Activated naive CD8-positive, alpha-beta T cell treated with anti-CD3 and anti-CD28 coated beads, Interleukin-2, amount 10 ng/mL, durations not matched to agents 7 days and 5 days (primary cell): ENCODE results near the gene TMEM140. TPM values are rescaled to one million over a fixed set of nuclear protein-coding genes. Genes with fewer than 3 reads are reported as not detected.

ENCODE experiments used
- ATAC-seq: fragments of 150-1000 bp; cut with Tn5 transposase; one replicate; pipeline ENCODE4 v1.10.0; 2021; ENCODE audit warnings: low read depth, moderate library complexity
- POLR2A ChIA-PET: fragments of 350-600 bp; sonication (Branson Sonifier 250); formaldehyde crosslinking; loops from one replicate; lab custom pipeline; 2021; ENCODE audit warnings: antibody characterized with exemption; lab: Charles Lee
- DNase-seq: peaks from one replicate; pipeline ENCODE4 v3.0.0; 2021
- H3K27ac Mint-ChIP-seq: one replicate; pipeline ENCODE4 v1.8.0; 2022; ENCODE audit warnings: mild to moderate bottlenecking, mixed read lengths
- H3K27me3 Mint-ChIP-seq: one replicate; pipeline ENCODE4 v1.8.0; 2022; ENCODE audit warnings: mild to moderate bottlenecking, moderate library complexity, mixed read lengths
- H3K36me3 Mint-ChIP-seq: one replicate; pipeline ENCODE4 v1.8.0; 2021; ENCODE audit warnings: mild to moderate bottlenecking, mixed read lengths
- H3K4me1 Mint-ChIP-seq: one replicate; pipeline ENCODE4 v1.8.0; 2021; ENCODE audit warnings: mixed read lengths
- H3K4me3 Mint-ChIP-seq: one replicate; pipeline ENCODE4 v1.8.0; 2022; ENCODE audit warnings: mild to moderate bottlenecking, moderate library complexity, mixed read lengths
- H3K9me3 Mint-ChIP-seq: one replicate; pipeline ENCODE4 v1.8.0; 2021; ENCODE audit warnings: mixed read lengths
- total RNA-seq, 2 experiments: library from RNA; stranded (reverse); gene quantifications; one replicate each; pipeline ENCODE4 v1.2.3, GENCODE V29; 2021

TMEM140 gene
- total RNA-seq, 2 experiments from 2014 or later, result 29.8 to 31.0 TPM

DNA sequence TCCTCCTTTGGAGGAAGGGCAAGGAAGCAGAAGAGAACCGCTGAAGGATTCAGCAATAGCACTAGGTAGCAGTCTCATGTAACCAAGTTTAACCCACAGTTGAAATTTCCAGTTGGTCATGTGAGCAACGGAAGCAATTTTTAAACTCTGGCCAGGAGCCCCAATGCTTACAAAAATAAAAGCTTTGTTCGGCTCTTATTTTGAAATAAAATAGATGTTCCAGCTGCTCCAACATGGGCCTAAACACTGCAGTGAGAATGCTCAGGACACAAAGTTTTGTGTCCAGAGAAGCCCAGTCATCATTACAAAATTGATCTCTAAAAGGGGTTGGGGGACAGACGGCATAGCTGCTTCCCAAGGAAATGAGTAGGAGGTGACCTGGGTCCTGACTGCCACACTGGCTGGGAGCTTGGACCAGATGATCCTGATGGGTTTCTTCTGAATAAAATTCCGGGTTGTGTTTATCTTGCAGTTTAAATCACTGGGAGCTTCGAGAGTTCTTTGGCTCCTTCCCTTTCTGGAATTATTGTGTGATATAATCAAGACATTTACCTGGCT, 452 bp upstream of the TMEM140 start:
- ATAC-seq (peak; percentile 37), DNase-seq (no peak)
- peak overlapping the region; percentile 97 for H3K27ac Mint-ChIP-seq
- H3K4me1 Mint-ChIP-seq, result peaks cover 38% of the 10 kb centered on the region
- POLR2A ChIA-PET, result interaction anchor here (1.3 to 3.8 kb wide), 11 partner anchors 10 to 501 kb away, joined by 3 to 49 read pairs (median 13); partner anchors contain the start of genes AGBL3, BPGM, CYREN and WDR91
- no peaks in the 10 kb centered on the region for H3K27me3 Mint-ChIP-seq
- peak overlapping the region; percentile 88 for H3K4me3 Mint-ChIP-seq
- H3K36me3 Mint-ChIP-seq, result peaks cover 15% of the 10 kb centered on the region
- H3K9me3 Mint-ChIP-seq, result no peaks in the 10 kb centered on the region

DNA sequence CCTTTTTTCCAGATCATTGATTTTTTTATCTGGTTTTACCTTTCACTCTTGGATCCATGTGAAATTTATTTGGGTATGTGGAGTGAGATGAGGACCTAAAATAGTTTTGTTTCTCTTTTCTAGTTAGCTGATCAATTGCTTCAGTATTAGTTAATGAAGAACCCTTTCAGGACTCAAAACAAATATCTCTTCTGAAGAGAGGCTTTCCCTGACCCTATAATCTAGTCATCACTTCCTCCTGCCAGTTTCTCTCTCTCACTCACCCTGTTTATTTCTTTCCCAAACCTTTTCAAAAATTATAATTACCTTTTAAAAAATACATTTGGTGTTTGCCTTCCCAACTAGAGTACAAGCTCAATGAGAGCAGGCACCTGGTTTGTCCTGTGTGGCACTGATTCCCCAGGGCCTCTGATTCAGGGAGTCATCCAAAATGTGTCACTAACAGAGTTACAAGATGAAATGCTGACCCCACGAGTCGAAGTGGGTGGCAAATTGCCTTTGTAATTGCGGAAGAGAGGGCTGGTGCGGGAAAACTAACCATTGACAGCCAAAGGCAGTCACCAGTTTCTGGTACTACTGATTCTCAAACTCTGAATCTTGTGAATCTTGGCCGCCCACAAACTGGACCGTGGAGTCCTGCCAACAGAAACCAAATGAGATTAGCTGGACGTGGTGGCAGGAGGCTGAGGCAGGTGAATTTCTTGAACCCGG, 2.4 kb downstream of the TMEM140 start:
- ATAC-seq, result no peak
- peak overlapping the region; percentile 88 for H3K4me3 Mint-ChIP-seq
- peaks cover 37% of the 10 kb centered on the region for H3K4me1 Mint-ChIP-seq
- H3K27me3 Mint-ChIP-seq, result no peaks in the 10 kb centered on the region
- POLR2A ChIA-PET, result interaction anchor here (3.0 kb wide), 1 partner anchor 504 kb away, joined by 11 read pairs; the partner anchor contains the start of gene BPGM
- DNase-seq, result no peak
- H3K36me3 Mint-ChIP-seq, result peaks cover 40% of the 10 kb centered on the region
- H3K27ac Mint-ChIP-seq, result peak overlapping the region; percentile 97
- H3K9me3 Mint-ChIP-seq, result peaks cover 14% of the 10 kb centered on the region

DNA sequence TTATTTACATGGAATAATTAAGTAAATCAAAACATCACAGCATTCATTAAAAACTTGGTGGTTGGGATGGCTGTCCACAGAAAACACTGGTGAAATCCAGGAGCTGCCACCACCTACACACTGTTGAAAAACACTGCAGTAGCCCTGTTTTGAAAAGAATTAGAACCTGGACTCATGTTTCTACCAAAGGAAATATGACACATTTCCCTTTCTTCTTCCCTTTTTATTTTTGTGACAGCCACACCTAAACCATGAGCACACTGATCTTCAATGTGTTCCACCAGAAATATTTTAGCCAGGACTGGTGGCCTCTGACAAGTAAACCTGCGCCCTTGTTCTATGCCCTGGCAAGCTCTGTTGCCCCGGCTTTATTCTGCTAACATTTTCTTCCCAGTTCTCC, 3.3 kb downstream of the TMEM140 start:
- Mint-ChIP-seq H3K36me3 (peaks cover 45% of the 10 kb centered on the region), H3K9me3 (peaks cover 16% of the 10 kb centered on the region), H3K4me1 (peaks cover 31% of the 10 kb centered on the region), H3K4me3 (peak overlapping the region; percentile 47), H3K27ac (peak overlapping the region; percentile 62), H3K27me3 (no peaks in the 10 kb centered on the region)
- POLR2A ChIA-PET, result interaction anchor here (0.9 to 1.0 kb wide), 2 partner anchors 18 to 166 kb away, joined by 3 read pairs; no protein-coding TSS in a partner anchor
- ATAC-seq (no peak), DNase-seq (no peak)

DNA sequence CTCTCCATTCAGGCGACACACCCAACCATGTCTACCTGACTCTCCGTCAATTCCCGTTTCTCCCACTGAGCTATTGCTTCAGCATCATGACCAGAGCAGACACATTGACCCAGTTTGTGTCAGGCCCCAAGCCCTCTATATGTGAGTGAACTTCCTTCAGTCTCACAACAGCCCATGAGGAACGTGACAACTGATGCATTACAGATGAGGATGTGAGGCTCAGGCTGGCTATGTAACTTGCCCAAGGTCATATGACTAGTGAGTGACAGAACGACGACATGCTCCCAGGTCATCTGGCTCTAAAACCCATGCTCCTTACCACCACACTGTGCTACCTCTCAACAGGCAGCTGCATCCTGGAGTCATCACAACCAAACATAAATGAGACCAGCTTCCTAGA, 3.7 kb downstream of the TMEM140 start:
- ATAC-seq (no peak), DNase-seq (no peak)
- peaks cover 16% of the 10 kb centered on the region for H3K9me3 Mint-ChIP-seq
- no peaks in the 10 kb centered on the region for H3K27me3 Mint-ChIP-seq
- H3K4me3 Mint-ChIP-seq, result peak overlapping the region; percentile 47
- peak overlapping the region; percentile 62 for H3K27ac Mint-ChIP-seq
- H3K36me3 Mint-ChIP-seq, result peaks cover 49% of the 10 kb centered on the region
- H3K4me1 Mint-ChIP-seq, result peaks cover 28% of the 10 kb centered on the region
- POLR2A ChIA-PET, result interaction anchor here (0.9 to 1.0 kb wide), 2 partner anchors 17 to 166 kb away, joined by 3 read pairs; no protein-coding TSS in a partner anchor

DNA sequence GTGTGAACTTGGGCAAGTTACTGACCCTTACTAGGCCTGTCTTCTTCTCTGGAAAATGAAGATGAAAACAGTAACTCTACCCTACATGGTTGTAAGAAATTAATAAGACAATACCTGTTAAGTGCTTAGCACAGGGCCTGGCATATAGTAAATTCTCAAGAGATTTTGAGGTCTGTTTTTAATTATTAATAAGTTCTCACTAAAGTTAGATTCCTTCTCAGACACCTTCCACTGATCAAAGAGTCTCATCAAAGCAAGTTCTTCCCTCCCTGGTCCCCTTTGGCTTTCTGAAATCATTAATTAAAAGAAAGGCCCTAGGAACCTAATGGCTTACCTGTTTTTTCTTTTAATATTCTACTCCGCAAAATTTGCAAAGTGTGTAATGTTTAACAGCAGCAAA, 4.6 kb downstream of the TMEM140 start:
- ATAC-seq (no peak), DNase-seq (no peak)
- peaks cover 23% of the 10 kb centered on the region for H3K4me1 Mint-ChIP-seq
- peaks cover 58% of the 10 kb centered on the region for H3K36me3 Mint-ChIP-seq
- no peaks in the 10 kb centered on the region for H3K27me3 Mint-ChIP-seq
- no peak overlapping the region for H3K27ac Mint-ChIP-seq
- H3K4me3 Mint-ChIP-seq, result no peak overlapping the region
- POLR2A ChIA-PET, result no interaction called here
- peaks cover 20% of the 10 kb centered on the region for H3K9me3 Mint-ChIP-seq

DNA sequence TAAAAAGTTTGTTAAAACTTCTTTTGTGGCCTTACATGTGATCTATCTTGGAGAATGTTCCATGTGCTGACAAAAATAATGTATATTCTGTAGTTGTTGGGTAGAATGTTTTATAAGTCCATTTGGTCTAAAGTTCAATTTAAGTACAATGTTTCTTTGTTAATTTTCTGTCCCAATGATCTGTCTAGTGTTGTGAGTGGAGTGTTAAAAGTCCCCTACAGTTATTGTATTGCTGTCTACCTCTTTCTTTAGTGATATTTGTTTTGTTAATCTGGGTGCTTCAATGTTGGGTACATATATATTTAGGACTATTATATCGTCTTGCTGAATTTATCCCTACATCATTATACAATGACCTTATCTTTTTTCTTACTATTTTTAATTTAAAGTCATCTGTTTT, 6.9 kb downstream of the TMEM140 start:
- ATAC-seq (no peak), DNase-seq (no peak)
- Mint-ChIP-seq H3K27ac (no peak overlapping the region), H3K4me1 (peaks cover 27% of the 10 kb centered on the region), H3K4me3 (no peak overlapping the region), H3K36me3 (peaks cover 78% of the 10 kb centered on the region), H3K9me3 (peaks cover 21% of the 10 kb centered on the region), H3K27me3 (no peaks in the 10 kb centered on the region)
- POLR2A ChIA-PET, result no interaction called here

DNA sequence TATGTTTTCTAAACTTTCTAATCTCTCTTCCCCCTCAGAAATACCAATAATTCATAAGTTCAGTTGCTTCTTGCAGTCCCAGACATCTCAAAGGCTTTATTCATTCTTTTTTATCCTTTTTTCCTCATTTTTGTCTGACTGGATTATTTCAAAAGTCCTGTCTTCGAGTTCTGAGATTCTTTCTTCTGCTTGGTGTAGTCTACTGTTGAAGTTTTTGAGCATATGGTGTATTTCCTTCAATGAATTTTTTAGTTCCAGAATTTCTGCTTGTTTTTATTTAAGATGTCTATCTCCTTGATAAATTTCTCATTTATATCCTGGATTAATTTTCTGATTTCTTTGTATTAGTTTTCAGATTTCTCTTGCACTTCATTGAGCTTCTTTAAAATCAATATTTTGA, 8.4 kb downstream of the TMEM140 start:
- Mint-ChIP-seq H3K27ac (no peak overlapping the region), H3K4me1 (peaks cover 29% of the 10 kb centered on the region), H3K4me3 (no peak overlapping the region), H3K27me3 (no peaks in the 10 kb centered on the region), H3K36me3 (peaks cover 88% of the 10 kb centered on the region), H3K9me3 (peaks cover 21% of the 10 kb centered on the region)
- ATAC-seq (no peak), DNase-seq (no peak)
- POLR2A ChIA-PET, result interaction anchor here (1.1 kb wide), 1 partner anchor 8 kb away, joined by 3 read pairs; the partner anchor contains the start of gene TMEM140

DNA sequence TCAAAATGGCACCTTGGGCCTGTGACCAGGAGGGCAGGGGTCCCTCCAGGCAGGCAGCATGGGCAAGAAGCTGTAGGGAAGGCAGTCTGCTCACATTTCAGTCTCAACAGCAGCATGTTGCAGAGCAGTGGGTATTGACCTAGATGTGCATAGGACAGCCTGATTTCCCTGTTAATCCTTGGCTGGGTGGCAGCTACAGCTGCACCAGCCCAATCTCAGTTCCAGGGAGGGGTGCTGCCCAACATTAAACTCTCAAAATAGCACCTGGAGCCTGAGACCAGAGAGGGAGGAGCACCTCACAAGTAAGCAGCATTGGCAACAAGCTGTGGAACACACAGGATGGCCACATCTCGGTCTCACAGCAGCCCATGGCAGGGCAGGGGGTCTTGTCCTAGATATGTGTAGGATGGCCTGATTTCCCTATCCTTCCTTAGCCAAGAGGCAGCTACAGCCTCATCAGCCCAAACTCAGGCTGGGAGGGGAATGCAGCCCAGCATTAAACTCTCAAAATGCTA, 10.3 kb downstream of the TMEM140 start:
- ATAC-seq (no peak), DNase-seq (no peak)
- no peak overlapping the region for H3K27ac Mint-ChIP-seq
- no peak overlapping the region for H3K4me3 Mint-ChIP-seq
- peaks cover 25% of the 10 kb centered on the region for H3K4me1 Mint-ChIP-seq
- H3K9me3 Mint-ChIP-seq, result peaks cover 28% of the 10 kb centered on the region
- no peaks in the 10 kb centered on the region for H3K27me3 Mint-ChIP-seq
- peaks cover 93% of the 10 kb centered on the region for H3K36me3 Mint-ChIP-seq
- POLR2A ChIA-PET, result interaction anchor here (1.1 to 1.3 kb wide), 2 partner anchors 10 to 13 kb away, joined by 3 to 5 read pairs; partner anchors contain the start of genes CYREN and TMEM140

DNA sequence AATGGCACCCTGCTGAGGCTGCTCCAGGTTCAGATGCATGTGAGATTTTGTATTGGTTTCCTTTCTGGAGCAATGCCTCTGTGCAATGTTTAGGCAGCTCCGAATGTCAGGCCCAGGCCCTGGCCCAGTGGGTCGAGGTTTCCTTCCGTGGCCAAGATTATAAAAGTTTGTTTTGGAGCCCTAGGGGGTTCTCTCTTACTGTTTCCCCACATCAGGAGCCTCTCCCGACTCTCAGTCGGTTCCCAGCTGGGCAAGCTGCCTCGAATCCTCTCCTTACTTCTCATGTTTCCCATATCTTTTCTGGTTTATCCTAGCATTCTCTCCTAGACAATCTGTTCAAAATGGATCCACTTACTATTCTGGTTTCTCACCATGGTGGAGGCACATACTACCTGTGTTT, 11.0 kb downstream of the TMEM140 start:
- H3K4me3 Mint-ChIP-seq, result no peak overlapping the region

DNA sequence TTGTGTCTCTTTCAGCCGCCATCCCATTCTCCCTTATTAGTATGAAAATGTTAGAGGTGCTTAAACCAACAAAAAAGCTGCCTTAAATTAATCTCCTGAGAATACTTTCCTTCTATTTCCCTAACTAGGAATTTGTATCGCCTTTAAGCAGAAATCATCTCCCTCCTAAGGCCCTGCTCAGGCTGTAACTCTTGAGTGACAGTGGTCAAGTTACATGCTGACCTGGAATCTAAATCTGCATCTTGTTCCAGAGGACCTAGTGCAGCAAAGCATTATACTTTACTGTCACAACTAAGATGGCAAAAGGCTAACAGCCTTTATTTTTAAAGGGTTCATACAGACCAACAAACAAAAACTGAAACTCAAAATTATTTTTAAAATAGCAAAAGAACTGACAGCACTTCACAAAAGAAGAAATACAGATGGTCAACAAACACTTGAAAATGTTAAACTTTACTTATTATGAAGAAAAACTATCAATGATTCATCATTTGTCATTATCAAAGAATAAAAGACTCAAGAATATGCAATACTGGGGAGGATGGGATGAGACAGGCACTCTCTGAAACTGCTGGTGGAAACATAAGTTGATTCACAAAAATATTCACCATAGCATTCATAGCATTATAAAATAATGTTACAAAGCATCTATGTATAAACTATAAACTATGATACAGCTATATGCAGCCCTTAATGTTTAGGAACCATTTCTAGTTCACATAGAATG, 11.7 kb downstream of the TMEM140 start:
- H3K27ac Mint-ChIP-seq, result peak overlapping the region; percentile 44
- no peaks in the 10 kb centered on the region for H3K27me3 Mint-ChIP-seq

More for the DNA sequence above, 11.0 kb downstream of the TMEM140 start:
- ATAC-seq (no peak), DNase-seq (no peak)
- Mint-ChIP-seq H3K9me3 (peaks cover 24% of the 10 kb centered on the region), H3K36me3 (peaks cover 87% of the 10 kb centered on the region), H3K4me1 (peaks cover 26% of the 10 kb centered on the region), H3K27me3 (no peaks in the 10 kb centered on the region), H3K27ac (peak overlapping the region; percentile 6)
- POLR2A ChIA-PET, result interaction anchor here (1.1 to 1.3 kb wide), 2 partner anchors 11 to 12 kb away, joined by 3 to 5 read pairs; partner anchors contain the start of genes CYREN and TMEM140

DNA sequence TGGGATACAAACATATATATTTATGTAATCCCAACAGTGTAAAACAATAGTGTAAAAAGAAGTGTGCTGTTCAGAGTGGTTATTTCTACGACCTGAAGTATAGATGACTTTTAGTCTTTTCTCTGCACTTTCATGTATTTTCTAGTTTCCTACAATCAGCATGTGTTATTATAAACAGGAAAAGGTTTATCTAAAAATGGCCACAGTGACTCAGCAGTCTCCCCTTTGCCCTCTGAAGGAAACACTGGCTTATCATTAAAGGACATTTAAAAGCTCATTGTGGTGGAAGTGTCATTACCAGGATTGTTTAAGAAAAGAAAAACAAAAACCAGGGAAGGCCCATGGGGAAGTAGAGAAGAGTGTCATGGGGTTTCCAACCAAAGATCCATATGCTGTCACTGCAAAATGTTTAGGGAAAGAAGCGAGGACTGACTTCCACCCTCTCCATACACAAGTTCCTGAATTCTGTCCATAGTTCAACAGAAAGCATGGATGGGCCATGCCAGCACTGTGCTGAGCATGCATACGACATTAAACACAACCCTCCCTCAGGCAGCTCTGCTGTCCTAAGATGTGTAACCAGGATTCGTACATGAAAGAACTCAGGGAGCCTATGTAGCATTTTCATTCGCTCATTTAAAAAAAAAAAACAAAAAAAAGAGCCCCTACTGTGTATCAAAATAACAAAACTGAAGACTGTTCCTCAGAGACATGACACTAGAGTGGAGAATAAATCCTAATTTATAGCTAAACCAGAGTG, 12.4 kb downstream of the TMEM140 start:
- H3K36me3 Mint-ChIP-seq, result peaks cover 83% of the 10 kb centered on the region
- H3K27ac Mint-ChIP-seq, result peak overlapping the region; percentile 80
- H3K27me3 Mint-ChIP-seq, result no peaks in the 10 kb centered on the region
- H3K9me3 Mint-ChIP-seq, result peaks cover 17% of the 10 kb centered on the region
- no peak overlapping the region for H3K4me3 Mint-ChIP-seq
- POLR2A ChIA-PET, result interaction anchor here (2.3 kb wide), 1 partner anchor 13 kb away, joined by 11 read pairs; the partner anchor contains the start of gene TMEM140
- H3K4me1 Mint-ChIP-seq, result peaks cover 23% of the 10 kb centered on the region
- ATAC-seq (peak; percentile 41), DNase-seq (no peak)

More for the DNA sequence above, 11.7 kb downstream of the TMEM140 start:
- POLR2A ChIA-PET, result interaction anchor here (2.3 kb wide), 1 partner anchor 12 kb away, joined by 11 read pairs; the partner anchor contains the start of gene TMEM140
- H3K36me3 Mint-ChIP-seq, result peaks cover 84% of the 10 kb centered on the region
- H3K4me3 Mint-ChIP-seq, result no peak overlapping the region
- no peak for DNase-seq
- H3K4me1 Mint-ChIP-seq, result peaks cover 23% of the 10 kb centered on the region
- peaks cover 20% of the 10 kb centered on the region for H3K9me3 Mint-ChIP-seq
- ATAC-seq, result no peak
